ENCODE results near the gene MRPL23. TPM values are rescaled to one million over a fixed set of nuclear protein-coding genes. Genes with fewer than 3 reads are reported as not detected.
A peak's percentile ranks its signal among the peaks of the same experiment; 100 is the strongest.

The MRPL23 gene
- total RNA-seq, 1 donor from 2014 or later = 3.6 TPM

GRCh38 chr11:1933416-1934334 is 13.5 kb upstream of the MRPL23 start:
- DNase-seq (ENCODE audit: low read depth) = no peak

GRCh38 chr11:1934335-1935155 is 12.6 kb upstream of the MRPL23 start:
- no peak for DNase-seq (ENCODE audit: low read depth)

DNA sequence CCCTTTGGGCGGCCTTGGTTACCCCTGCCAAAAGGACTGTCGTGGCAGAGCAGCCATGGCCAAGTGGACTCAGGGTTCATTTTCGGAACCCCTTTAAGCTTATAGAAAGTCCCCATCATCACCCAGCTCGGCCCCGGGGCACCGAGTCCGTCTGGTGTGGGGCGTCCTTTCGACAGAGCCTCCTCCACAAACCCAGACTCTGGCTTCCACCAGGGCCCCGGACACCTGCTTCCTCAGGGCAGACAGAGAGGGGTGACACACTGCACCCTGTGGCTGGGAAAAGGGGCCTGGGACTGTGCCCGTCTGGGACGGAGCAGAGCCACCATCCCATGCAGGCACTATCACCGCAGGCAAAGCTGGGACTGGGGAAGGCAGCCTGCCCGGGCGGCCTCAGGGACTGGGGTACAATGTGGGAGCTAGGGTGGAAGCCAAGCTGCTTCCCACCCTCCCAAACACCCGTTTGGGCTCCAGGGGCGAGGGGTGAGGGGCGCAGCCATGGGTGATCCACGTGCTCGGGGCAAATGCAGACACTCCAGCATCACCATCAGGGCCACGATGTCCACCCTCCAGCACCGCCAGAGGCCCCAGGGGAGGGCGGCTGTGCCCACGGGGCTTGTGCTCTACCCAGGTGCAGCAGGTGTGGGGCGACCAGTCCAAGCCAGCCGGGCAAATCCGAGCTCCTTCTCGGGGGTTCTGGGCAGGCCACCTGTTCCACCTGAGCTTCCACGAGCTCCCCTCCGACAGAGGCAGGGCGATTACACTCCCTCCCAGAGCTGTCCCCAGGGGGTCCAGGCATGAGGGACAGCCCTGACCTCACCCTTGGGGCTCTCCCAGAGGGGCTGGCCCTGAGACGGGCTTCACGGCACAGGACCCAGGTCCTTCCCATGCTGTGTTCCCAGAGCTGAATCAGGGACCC is 11.7 kb upstream of the MRPL23 start:
- DNase-seq (ENCODE audit: low read depth) = no peak

DNA sequence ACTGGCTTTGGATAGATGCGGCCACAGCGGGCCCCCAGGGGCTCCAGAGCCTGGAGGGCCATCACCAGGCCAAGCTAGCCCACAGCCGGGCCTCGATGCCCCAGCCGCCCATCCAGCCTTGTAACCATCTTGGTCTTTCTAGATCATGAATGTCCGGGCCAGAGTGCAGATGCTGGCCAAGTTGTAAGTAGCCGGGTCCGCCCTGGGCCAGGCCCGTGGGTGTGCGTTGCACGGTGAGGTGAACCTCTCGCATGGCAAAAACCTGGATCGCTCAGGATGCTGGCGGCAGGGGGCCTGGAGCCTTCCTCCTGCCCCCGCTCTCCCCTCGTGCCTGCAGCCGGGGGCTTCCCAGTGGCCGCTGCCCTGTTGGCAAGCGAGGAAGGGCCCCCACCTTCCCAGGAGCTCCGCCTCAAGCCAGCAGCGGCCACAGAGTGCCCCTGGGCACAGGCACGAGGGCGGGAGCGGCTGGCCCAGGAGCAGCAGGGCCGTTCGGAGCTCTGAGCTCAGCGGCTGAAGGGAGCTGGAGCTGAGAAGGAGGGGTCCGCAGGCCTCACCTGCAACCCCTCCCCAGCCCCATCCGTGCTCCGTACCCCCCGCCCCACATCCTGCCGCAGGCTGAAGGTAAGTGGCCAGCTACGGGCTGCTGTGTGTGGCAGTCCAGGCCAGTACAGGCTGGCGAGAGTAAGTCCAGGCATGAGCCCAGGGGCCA is 10.9 kb upstream of the MRPL23 start:
- DNase-seq (ENCODE audit: low read depth) = no peak

- DNase-seq (ENCODE audit: low read depth) = no peak
Observed at GRCh38 chr11:1936781-1937615, 10.1 kb upstream of the MRPL23 start.

DNA sequence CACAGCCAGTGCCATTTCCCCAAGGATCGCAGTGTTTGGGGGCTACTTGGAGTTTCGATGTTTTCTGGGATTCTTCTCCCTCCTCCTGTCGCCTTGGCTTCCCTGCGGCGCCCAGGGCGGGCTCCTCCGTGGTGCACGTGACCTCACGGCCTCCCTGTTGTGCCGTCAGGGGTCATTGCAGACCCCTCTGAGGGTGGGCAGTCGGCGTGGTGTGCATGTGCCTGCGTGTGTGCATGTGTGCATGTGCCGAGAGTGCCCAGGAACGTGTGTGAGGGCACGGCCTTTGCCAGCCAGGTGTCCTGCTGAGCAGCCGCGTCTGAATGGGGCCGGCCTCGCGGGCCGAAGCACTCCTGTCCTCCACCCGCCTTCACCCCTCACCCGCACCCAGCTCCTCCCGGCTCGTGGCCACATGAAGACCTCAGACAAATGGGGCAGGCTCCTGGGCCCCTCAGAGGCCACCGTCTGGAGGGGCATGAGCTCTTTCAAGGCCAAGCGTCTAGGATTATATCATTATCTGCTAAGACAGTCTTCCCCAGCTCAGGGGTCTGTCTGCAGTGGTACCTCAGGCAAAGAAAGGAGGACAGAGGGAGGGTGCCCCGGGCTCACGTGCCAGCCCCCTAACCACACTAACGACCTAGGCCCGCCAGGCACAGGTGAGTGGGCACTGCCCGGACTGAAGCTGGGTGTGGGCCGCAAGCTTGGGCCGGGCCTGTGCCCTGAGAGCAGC is 9.4 kb upstream of the MRPL23 start:
- no peak for DNase-seq (ENCODE audit: low read depth)

DNA sequence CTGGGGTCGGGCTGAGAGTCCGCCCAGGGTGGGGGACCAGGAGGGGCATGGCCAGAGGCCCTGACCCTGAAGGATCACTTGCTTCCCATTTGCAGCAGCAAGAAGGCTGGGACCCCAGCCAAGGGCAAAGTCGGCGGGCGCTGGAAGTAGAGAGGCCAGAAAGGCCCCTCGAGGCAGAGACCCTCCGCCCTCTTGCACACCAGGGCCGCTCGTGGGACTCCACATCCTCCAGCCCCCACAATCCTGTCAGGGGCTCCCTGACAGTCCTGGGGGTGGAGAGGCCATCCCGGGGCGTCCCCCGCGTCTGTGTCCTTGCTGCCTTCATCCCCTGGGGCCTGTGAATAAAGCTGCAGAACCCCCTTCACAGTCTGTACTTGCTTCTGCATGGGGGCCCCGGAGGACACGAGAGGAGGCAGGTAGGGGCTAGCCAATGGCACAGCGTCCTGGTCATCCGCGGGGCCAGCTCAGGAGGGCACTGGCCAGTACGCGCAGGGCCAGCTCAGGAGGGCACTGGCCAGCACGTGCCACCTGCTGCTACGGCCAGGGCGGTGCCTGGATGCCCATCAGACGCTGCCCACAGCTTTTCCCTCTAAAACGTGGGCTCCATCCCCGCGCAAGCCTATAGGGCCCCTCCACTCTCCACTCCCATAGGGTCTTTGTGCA is 8.7 kb upstream of the MRPL23 start:
- DNase-seq (ENCODE audit: low read depth) = no peak

DNA sequence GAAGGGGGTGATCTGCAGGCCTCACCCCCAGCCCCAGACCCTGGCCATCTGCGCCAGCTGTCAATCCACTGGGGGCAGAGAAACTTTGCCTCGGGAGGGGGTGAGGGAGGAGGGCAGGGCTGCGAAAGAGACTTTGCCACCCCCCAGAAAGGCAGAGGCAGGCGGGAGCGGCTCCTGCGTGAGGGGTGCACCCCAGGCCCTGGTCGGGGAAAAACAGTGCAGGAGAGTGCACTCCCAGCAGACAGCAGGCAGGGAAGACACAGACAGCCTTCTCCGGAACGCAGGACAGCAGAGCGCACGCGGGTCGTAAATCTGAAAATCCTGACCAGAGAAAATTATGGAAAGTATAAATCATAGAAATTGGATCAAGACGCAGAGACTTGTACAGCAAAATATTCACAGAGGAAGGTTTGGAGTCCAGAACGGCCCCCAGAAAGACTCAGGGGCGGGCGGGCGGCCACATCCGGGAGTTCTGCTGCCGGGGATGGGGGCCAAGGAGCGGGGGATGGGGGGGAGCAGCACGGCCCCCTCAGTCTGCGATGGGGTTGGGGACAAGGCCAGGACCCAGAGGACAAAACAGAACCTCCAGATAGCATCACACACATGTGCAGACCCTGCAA is 8.0 kb upstream of the MRPL23 start:
- DNase-seq (ENCODE audit: low read depth) = no peak

DNA sequence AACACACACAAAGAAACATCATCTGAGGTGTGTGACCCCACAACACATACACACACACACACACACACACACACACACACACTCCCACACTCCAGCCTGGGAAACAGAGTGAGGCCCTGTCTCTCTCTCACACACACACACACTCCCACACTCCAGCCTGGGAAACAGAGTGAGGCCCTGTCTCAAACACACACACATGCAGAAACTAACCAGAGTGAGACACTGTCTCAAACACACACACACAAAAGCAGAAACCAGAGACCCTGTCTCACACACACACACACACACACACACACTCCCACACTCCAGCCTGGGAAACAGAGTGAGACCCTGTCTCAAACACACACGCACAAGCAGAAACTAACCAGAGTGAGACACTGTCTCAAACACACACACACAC is 7.3 kb upstream of the MRPL23 start:
- peak; percentile 7 for DNase-seq (ENCODE audit: low read depth)

GRCh38 chr11:1942558-1943260 is 4.4 kb upstream of the MRPL23 start:
- DNase-seq (ENCODE audit: low read depth) = no peak

GRCh38 chr11:1943576-1943975 is 3.6 kb upstream of the MRPL23 start:
- DNase-seq (ENCODE audit: low read depth) = no peak

DNA sequence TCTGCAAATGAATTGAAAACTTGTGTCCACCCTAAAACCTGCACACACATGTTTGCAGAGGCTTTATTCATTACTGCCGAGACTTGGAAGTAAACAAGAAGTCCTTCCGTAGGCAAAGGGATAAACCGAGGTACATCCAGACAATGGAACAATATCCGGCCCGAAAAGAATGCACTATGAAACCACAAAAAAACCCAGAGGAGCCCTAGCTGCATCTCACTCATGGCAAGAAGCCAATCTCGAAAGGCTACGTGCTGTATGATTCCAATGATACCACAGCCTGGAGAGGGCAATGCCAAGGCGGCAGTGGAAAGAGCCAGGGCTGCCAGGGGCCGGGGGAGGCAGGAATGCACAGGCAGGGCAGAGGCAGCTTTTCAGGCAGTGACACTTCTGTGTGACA is 3.2 kb upstream of the MRPL23 start:
- DNase-seq (ENCODE audit: low read depth) = no peak

- DNase-seq (ENCODE audit: low read depth) = no peak
Observed at GRCh38 chr11:1947592-1948237, 583 bp downstream of the MRPL23 start.

DNA sequence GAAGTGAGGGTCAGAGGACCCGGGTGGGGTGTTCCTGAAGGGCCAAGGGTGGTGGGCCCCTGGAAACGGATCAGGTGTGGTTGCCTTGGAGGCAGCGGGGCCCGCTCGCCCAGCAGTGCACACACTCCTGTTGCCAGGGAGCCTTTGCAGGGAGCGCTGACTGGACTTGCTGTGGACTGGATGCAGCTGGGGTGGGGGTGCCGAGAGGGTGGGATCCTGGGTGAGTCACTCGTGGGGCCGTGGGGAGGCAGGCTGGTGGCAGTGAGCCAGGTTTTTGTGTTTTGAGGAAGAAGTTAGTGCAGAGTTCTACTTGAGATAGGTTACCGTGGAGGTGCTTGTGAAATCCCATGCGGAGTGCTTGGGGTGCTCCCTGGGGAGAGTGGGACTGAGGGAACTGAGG is 1.3 kb downstream of the MRPL23 start:
- no peak for DNase-seq (ENCODE audit: low read depth)

- DNase-seq (ENCODE audit: low read depth) = no peak
Observed at GRCh38 chr11:1949302-1949701, 2.2 kb downstream of the MRPL23 start.

DNA sequence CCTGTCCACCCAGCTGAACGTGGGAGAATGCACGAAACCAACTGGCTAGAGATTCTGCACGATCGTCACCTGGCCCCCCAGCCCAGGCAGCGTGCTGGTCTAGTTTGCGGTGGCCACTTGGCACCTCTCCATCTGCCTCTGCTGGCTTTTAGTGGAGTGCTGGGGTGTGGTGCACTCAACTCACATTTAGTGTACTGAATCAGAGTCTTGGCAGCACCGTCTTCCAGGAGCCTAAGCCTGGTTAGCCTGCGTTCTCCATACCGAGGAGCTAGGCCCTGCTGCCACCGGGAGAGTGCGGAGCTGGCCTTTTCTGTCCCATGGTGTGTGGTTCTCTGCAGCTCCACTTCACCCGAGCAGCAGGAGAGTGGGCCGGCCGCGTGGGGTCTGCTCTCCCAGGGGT is 2.8 kb downstream of the MRPL23 start:
- DNase-seq (ENCODE audit: low read depth) = no peak

DNA sequence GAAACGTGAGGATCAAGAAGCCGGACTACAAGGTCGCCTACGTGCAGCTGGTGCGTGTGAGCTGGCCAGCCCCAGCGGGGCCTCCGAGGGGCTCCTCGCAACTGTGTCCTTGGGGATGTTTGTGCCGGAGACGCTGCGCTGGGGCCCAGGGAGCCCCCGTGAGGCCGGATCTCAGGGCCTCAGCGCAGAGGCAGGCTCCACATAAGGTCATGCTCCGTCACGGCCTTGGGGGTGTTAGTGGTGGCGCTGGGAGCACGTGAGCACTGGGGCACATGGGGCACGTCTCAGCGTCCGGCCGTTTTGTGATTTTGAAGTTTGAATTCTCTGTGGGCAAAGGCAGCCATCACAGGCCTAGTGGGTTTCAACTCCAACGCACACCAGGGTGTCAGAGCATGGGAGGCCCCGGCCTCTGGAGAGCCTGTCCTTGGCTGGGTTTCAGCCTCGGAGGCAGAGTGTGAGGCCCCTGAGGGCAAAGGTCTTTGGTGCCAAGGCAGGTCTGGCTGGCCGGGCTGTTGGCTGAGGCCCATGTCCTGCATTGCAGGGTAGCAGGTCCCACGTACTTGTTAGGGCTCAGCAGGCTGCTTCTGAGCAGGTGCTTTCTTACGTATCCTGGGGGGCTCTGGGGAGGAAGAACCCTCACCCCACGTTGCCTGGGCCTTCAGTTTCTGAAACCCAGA is 5.8 kb downstream of the MRPL23 start:
- DNase-seq (ENCODE audit: low read depth) = no peak
